Sigmoid colon (tissue), 4 donors: ENCODE data around the gene CD27.

Source experiments
- EP300 ChIP-seq, 4 donors: sonication (generic); formaldehyde crosslinking; IDR thresholded peaks; one replicate each; pipeline ENCODE4 v1.6.1; 2017; ENCODE audit warnings: antibody characterized with exemption in 4 of 4
- POLR2A ChIP-seq, 2 donors: fragments of 450-650 bp; IDR thresholded peaks; one replicate each; pipeline ENCODE4 v1.6.1; 2016; ENCODE audit warnings: antibody characterized with exemption in 2 of 2, mild to moderate bottlenecking in 2 of 2, moderate library complexity in 2 of 2
- POLR2AphosphoS5 ChIP-seq, 4 donors: sonication (generic); formaldehyde crosslinking; IDR thresholded peaks; one replicate each; pipeline ENCODE4 v1.6.1; 2017; ENCODE audit warnings: antibody characterized with exemption in 4 of 4
- TF ChIP-seq, protein P1 (sequence below), 4 experiments: fragments of 450-650 bp in 3 of 4; fragments of 200-600 bp in 1 of 4; IDR thresholded peaks; one replicate each; pipeline ENCODE4 v1.5.1; 2016 to 2019; ENCODE audit warnings: antibody characterized with exemption in 4 of 4, mild to moderate bottlenecking in 3 of 4, moderate library complexity in 2 of 4

- TF ChIP-seq, protein P1, sequence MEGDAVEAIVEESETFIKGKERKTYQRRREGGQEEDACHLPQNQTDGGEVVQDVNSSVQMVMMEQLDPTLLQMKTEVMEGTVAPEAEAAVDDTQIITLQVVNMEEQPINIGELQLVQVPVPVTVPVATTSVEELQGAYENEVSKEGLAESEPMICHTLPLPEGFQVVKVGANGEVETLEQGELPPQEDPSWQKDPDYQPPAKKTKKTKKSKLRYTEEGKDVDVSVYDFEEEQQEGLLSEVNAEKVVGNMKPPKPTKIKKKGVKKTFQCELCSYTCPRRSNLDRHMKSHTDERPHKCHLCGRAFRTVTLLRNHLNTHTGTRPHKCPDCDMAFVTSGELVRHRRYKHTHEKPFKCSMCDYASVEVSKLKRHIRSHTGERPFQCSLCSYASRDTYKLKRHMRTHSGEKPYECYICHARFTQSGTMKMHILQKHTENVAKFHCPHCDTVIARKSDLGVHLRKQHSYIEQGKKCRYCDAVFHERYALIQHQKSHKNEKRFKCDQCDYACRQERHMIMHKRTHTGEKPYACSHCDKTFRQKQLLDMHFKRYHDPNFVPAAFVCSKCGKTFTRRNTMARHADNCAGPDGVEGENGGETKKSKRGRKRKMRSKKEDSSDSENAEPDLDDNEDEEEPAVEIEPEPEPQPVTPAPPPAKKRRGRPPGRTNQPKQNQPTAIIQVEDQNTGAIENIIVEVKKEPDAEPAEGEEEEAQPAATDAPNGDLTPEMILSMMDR (IDR thresholded peaks at IDR 0.05) = no peak
- TF ChIP-seq POLR2A (IDR thresholded peaks at IDR 0.05) (no peak), POLR2AphosphoS5 (IDR thresholded peaks at IDR 0.05) (no peak), EP300 (IDR thresholded peaks at IDR 0.05) (no peak)
Observed at GRCh38 chr12:6500466-6500865, 55.7 kb downstream of the CD27 start.
